ENCODE measurements around the gene PRDM11. TPM values are rescaled to one million over a fixed set of nuclear protein-coding genes. Genes with fewer than 3 reads are reported as not detected.

The PRDM11 gene
- total RNA-seq, 1 donor from 2014 or later: 60.2 TPM

- H3K27ac Mint-ChIP-seq: no peak overlapping the region
- TF ChIP-seq, protein P1, sequence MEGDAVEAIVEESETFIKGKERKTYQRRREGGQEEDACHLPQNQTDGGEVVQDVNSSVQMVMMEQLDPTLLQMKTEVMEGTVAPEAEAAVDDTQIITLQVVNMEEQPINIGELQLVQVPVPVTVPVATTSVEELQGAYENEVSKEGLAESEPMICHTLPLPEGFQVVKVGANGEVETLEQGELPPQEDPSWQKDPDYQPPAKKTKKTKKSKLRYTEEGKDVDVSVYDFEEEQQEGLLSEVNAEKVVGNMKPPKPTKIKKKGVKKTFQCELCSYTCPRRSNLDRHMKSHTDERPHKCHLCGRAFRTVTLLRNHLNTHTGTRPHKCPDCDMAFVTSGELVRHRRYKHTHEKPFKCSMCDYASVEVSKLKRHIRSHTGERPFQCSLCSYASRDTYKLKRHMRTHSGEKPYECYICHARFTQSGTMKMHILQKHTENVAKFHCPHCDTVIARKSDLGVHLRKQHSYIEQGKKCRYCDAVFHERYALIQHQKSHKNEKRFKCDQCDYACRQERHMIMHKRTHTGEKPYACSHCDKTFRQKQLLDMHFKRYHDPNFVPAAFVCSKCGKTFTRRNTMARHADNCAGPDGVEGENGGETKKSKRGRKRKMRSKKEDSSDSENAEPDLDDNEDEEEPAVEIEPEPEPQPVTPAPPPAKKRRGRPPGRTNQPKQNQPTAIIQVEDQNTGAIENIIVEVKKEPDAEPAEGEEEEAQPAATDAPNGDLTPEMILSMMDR (IDR thresholded peaks at IDR 0.05; ENCODE audit: unreplicated experiment): no peak
- no peaks in the 10 kb centered on the region for H3K27me3 Mint-ChIP-seq (ENCODE audit: low read depth)
- no peaks in the 10 kb centered on the region for H3K9me3 Mint-ChIP-seq
- H3K4me3 Mint-ChIP-seq: no peak overlapping the region
- DNase-seq (ENCODE audit: low spot score in 2 of 2, unreplicated experiment in 2 of 2): peak; percentile 62 to 76
- H3K36me3 Mint-ChIP-seq: no peaks in the 10 kb centered on the region
- H3K4me1 Mint-ChIP-seq: peaks cover 40% of the 10 kb centered on the region
These were observed 34.4 kb downstream of the PRDM11 start for GRCh38 chr11:45180848-45181192.

GRCh38 chr11:45181193-45181888 is 34.9 kb downstream of the PRDM11 start:
- TF ChIP-seq, protein P1 (IDR thresholded peaks at IDR 0.05; ENCODE audit: unreplicated experiment): no peak
- H3K27me3 Mint-ChIP-seq (ENCODE audit: low read depth): no peaks in the 10 kb centered on the region
- H3K36me3 Mint-ChIP-seq: peaks cover 5% of the 10 kb centered on the region
- H3K9me3 Mint-ChIP-seq: no peaks in the 10 kb centered on the region
- H3K27ac Mint-ChIP-seq: peak overlapping the region; percentile 97
- H3K4me1 Mint-ChIP-seq: peaks cover 40% of the 10 kb centered on the region
- peak overlapping the region; percentile 74 for H3K4me3 Mint-ChIP-seq
- DNase-seq (ENCODE audit: low spot score in 2 of 2, unreplicated experiment in 2 of 2): no peak

DNA sequence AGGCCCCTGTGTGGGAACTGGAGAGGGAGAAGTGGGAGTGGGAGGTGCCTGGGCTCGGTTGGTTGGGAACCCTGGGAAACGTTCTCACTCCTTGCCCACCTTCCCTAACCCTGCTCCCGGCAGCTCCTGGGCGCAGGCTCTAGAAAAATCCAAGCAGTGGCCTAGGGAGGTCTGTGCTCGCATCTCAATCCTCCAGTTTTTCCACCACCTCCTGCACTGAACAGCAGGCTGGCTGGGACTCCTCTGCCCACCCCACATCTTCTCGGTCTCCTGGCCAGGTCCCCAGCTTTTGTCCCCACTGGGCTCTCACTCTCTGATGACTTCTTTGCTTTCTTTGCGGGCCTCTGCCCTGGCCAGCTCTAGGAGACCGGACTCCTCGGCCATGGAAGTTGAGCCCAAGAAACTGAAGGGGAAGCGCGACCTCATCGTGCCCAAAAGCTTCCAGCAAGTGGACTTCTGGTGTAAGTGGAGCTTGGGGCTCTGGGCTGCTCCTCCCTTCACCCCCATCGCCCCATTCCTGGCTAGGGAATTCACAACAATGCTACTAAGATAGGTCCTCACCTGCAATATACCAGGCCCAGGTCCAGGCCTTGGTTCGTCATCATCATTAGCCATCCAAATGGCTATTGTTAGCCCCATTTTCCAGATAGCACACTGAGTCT is 35.6 kb downstream of the PRDM11 start:
- Mint-ChIP-seq H3K36me3 (peaks cover 8% of the 10 kb centered on the region), H3K9me3 (no peaks in the 10 kb centered on the region), H3K27me3 (ENCODE audit: low read depth) (no peaks in the 10 kb centered on the region), H3K27ac (peak overlapping the region; percentile 97), H3K4me3 (peak overlapping the region; percentile 74), H3K4me1 (peaks cover 40% of the 10 kb centered on the region)
- DNase-seq (ENCODE audit: low spot score in 2 of 2, unreplicated experiment in 2 of 2): no peak
- TF ChIP-seq, protein P1 (IDR thresholded peaks at IDR 0.05; ENCODE audit: unreplicated experiment): no peak

GRCh38 chr11:45182902-45183301 is 36.5 kb downstream of the PRDM11 start:
- H3K4me1 Mint-ChIP-seq: peaks cover 32% of the 10 kb centered on the region

GRCh38 chr11:45184640-45185039 is 38.2 kb downstream of the PRDM11 start:
- no peak for DNase-seq (ENCODE audit: low spot score in 2 of 2, unreplicated experiment in 2 of 2)
- H3K9me3 Mint-ChIP-seq: no peaks in the 10 kb centered on the region
- H3K36me3 Mint-ChIP-seq: peaks cover 29% of the 10 kb centered on the region
- TF ChIP-seq, protein P1 (IDR thresholded peaks at IDR 0.05; ENCODE audit: unreplicated experiment): no peak
- no peak overlapping the region for H3K4me3 Mint-ChIP-seq
- peaks cover 16% of the 10 kb centered on the region for H3K4me1 Mint-ChIP-seq
- no peaks in the 10 kb centered on the region for H3K27me3 Mint-ChIP-seq (ENCODE audit: low read depth)
- H3K27ac Mint-ChIP-seq: no peak overlapping the region

More at GRCh38 chr11:45182902-45183301, 36.5 kb downstream of the PRDM11 start:
- TF ChIP-seq, protein P1 (IDR thresholded peaks at IDR 0.05; ENCODE audit: unreplicated experiment): peak; percentile 42
- Mint-ChIP-seq H3K9me3 (no peaks in the 10 kb centered on the region), H3K36me3 (peaks cover 14% of the 10 kb centered on the region), H3K4me3 (peak overlapping the region; percentile 34), H3K27me3 (ENCODE audit: low read depth) (no peaks in the 10 kb centered on the region), H3K27ac (no peak overlapping the region)
- no peak for DNase-seq (ENCODE audit: low spot score in 2 of 2, unreplicated experiment in 2 of 2)
